OCI-LY7 (cell line): ENCODE measurements around the gene GPR146. TPM values are rescaled to one million over a fixed set of nuclear protein-coding genes. Genes with fewer than 3 reads are reported as not detected.

ENCODE experiments used
- Bru-seq: library from RNA; stranded (reverse); fragments of 400-500 nt; gene quantifications from one replicate; lab custom pipeline; 2021; lab: Mats Ljungman, UMichigan
- BruChase-seq, 2 experiments: library from RNA; stranded (reverse); fragments of 400-500 nt; gene quantifications; one replicate each; lab custom pipeline; 2021; lab: Mats Ljungman, UMichigan
- BruUV-seq: library from RNA; stranded (reverse); fragments of 400-500 nt; replicated peaks from 2 replicates; lab custom pipeline; 2021; lab: Mats Ljungman, UMichigan
- CTCF ChIA-PET: fragments of 300-600 bp; sonication (Branson Sonifier 250); formaldehyde crosslinking; loops from one replicate; lab custom pipeline; 2022; ENCODE audit warnings: antibody characterized with exemption; ENCODE audit not compliant: unreplicated experiment; lab: Charles Lee
- POLR2A ChIA-PET: fragments of 300-600 bp; sonication (Branson Sonifier 250); formaldehyde crosslinking; loops from one replicate; lab custom pipeline; 2022; ENCODE audit warnings: antibody characterized with exemption; lab: Charles Lee
- DNase-seq: peaks from one replicate; pipeline ENCODE4 v3.0.0-alpha.2; 2015; ENCODE audit warnings: low spot score
- H2AFZ ChIP-seq: fragments of 200-600 bp; sonication (generic), shearing (Covaris generic); 2 replicates; pipeline ENCODE4 v1.6.1; 2014; ENCODE audit warnings: mild to moderate bottlenecking, antibody characterized with exemption, low read length, moderate library complexity
- H3K27ac ChIP-seq: fragments of 200-600 bp; sonication (generic); 2 replicates; pipeline ENCODE4 v1.5.1; 2014; ENCODE audit warnings: mixed run types, low read depth, mild to moderate bottlenecking, moderate library complexity, low read length, inconsistent platforms; ENCODE audit not compliant: poor library complexity, severe bottlenecking
- H3K36me3 ChIP-seq: fragments of 200-600 bp; sonication (generic); 2 replicates; pipeline ENCODE4 v1.6.1; 2014; ENCODE audit warnings: mild to moderate bottlenecking, antibody characterized with exemption, low read length, moderate library complexity, mixed read lengths; ENCODE audit not compliant: insufficient read depth
- H3K4me1 ChIP-seq: fragments of 200-600 bp; sonication (generic); 2 replicates; pipeline ENCODE4 v1.5.1; 2014; ENCODE audit warnings: mild to moderate bottlenecking, low read length; ENCODE audit not compliant: insufficient read depth, poor library complexity, severe bottlenecking
- H3K4me2 ChIP-seq: fragments of 200-600 bp; sonication (generic); 2 replicates; pipeline ENCODE4 v1.6.1; 2014; ENCODE audit warnings: mild to moderate bottlenecking, low read length
- H3K4me3 ChIP-seq: fragments of 200-600 bp; sonication (generic); 2 replicates; pipeline ENCODE4 v1.5.1; 2014; ENCODE audit warnings: mild to moderate bottlenecking, low read depth, low read length; ENCODE audit not compliant: poor library complexity, severe bottlenecking
- H3K79me2 ChIP-seq: fragments of 200-600 bp; sonication (generic); 2 replicates; pipeline ENCODE4 v1.6.1; 2016; ENCODE audit warnings: low read depth, mild to moderate bottlenecking, low read length, moderate library complexity, mixed read lengths; ENCODE audit not compliant: insufficient read depth
- H3K9me2 ChIP-seq: fragments of 200-600 bp; sonication (generic); 2 replicates; pipeline ENCODE4 v1.6.1; 2016; ENCODE audit warnings: mild to moderate bottlenecking, low read length, mixed read lengths; ENCODE audit not compliant: insufficient read depth
- H3K9me3 ChIP-seq: fragments of 200-600 bp; sonication (generic); 2 replicates; pipeline ENCODE4 v1.6.1; 2014; ENCODE audit warnings: mild to moderate bottlenecking, mixed run types, low read length, mixed read lengths
- H4K20me1 ChIP-seq: fragments of 200-600 bp; sonication (generic); 2 replicates; pipeline ENCODE4 v1.6.1; 2014; ENCODE audit warnings: mild to moderate bottlenecking, antibody characterized with exemption, low read length, moderate library complexity, mixed read lengths; ENCODE audit not compliant: insufficient read depth
- EZH2phosphoT487 ChIP-seq: fragments of 200-600 bp; sonication (generic); IDR thresholded peaks from 2 replicates; pipeline ENCODE4 v1.6.1; 2018; ENCODE audit warnings: low read depth, borderline replicate concordance, mild to moderate bottlenecking, mixed run types, antibody characterized with exemption, low read length, moderate library complexity, mixed read lengths
- intact Hi-C: fragments of 100-400 bp; cut with micrococcal nuclease; formaldehyde crosslinking; loops from one replicate; pipeline ENCODE4 v1.10.0; 2022; ENCODE audit not compliant: unreplicated experiment
- long read RNA-seq: library from polyadenylated mRNA; stranded (forward); transcript quantifications from one replicate; pipeline ENCODE4 v2.0.0, GENCODE V29; 2022
- total RNA-seq, 2 experiments: library from RNA; depleted of rRNA in 1 of 2; stranded (reverse); fragments of >200 nt in 1 of 2; shearing (Covaris generic) in 1 of 2; gene quantifications; 2 replicates each; pipeline ENCODE4 v1.2.3, GENCODE V29; 2014 to 2022
- TF ChIP-seq, protein P1 (sequence below): fragments of 200-600 bp; sonication (generic); conservative IDR thresholded peaks from 2 replicates; pipeline ENCODE4 v1.5.1; 2014; ENCODE audit warnings: mild to moderate bottlenecking, antibody characterized with exemption, low read length, moderate library complexity, mixed read lengths

The GPR146 gene, protein sequence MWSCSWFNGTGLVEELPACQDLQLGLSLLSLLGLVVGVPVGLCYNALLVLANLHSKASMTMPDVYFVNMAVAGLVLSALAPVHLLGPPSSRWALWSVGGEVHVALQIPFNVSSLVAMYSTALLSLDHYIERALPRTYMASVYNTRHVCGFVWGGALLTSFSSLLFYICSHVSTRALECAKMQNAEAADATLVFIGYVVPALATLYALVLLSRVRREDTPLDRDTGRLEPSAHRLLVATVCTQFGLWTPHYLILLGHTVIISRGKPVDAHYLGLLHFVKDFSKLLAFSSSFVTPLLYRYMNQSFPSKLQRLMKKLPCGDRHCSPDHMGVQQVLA
- total RNA-seq (2014; rRNA removed; shearing (Covaris generic)) (0.62 and 0.95 TPM in 2 replicates), total RNA-seq (2022) (0.77 and 3.3 TPM in 2 replicates), Bru-seq, nascent RNA (not detected), BruChase-seq, experiment 1, labeled RNA remaining after a 6-hour chase (not detected), BruChase-seq, experiment 2, labeled RNA remaining after a 2-hour chase (percentile 22 among the genes with signal in this experiment)
- long read RNA-seq, partial matches to known transcripts: 0 of 3 reads
- long read RNA-seq, other reads (novel, unspliced or antisense): 0 of 3 reads

GRCh38 chr7:1044189-1045068, at the start of gene GPR146:
Gene GPR146 (plus strand): TSS chr7:1044546. CDS start chr7:1057516, 12,970 bp downstream.
- no peaks in the 10 kb centered on the region for H3K36me3 ChIP-seq
- no TSS peak for BruUV-seq
- no peaks in the 10 kb centered on the region for H3K79me2 ChIP-seq
- peak within 1 kb of the TSS; percentile 8; the same call in 1 of the 2 replicates for H2AFZ ChIP-seq
- H3K4me2 ChIP-seq: peak within 1 kb of the TSS; percentile 93
- no peaks in the 10 kb centered on the region for H3K9me2 ChIP-seq
- no peaks in the 10 kb centered on the region for H4K20me1 ChIP-seq
- intact Hi-C loops: loop anchor here (2.0 kb wide), 1 partner anchor 18 kb away; no protein-coding TSS in a partner anchor
- H3K4me1 ChIP-seq: peaks cover 15% of the 10 kb centered on the region
- no peak for TF ChIP-seq EZH2phosphoT487
- TF ChIP-seq, protein P1, sequence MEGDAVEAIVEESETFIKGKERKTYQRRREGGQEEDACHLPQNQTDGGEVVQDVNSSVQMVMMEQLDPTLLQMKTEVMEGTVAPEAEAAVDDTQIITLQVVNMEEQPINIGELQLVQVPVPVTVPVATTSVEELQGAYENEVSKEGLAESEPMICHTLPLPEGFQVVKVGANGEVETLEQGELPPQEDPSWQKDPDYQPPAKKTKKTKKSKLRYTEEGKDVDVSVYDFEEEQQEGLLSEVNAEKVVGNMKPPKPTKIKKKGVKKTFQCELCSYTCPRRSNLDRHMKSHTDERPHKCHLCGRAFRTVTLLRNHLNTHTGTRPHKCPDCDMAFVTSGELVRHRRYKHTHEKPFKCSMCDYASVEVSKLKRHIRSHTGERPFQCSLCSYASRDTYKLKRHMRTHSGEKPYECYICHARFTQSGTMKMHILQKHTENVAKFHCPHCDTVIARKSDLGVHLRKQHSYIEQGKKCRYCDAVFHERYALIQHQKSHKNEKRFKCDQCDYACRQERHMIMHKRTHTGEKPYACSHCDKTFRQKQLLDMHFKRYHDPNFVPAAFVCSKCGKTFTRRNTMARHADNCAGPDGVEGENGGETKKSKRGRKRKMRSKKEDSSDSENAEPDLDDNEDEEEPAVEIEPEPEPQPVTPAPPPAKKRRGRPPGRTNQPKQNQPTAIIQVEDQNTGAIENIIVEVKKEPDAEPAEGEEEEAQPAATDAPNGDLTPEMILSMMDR: peak; percentile 80
- H3K4me3 ChIP-seq: peak within 1 kb of the TSS; percentile 70
- CTCF ChIA-PET: interaction anchor here (1.2 kb wide), 1 partner anchor 19 kb away, joined by 3 read pairs; no protein-coding TSS in a partner anchor
- peak within 1 kb of the TSS; percentile 49 for H3K27ac ChIP-seq
- POLR2A ChIA-PET: interaction anchor here (0.6 to 1.9 kb wide), 2 partner anchors 18 to 74 kb away, joined by 4 to 6 read pairs; no protein-coding TSS in a partner anchor
- DNase-seq: peak; percentile 93
- no peaks in the 10 kb centered on the region for H3K9me3 ChIP-seq

DNA sequence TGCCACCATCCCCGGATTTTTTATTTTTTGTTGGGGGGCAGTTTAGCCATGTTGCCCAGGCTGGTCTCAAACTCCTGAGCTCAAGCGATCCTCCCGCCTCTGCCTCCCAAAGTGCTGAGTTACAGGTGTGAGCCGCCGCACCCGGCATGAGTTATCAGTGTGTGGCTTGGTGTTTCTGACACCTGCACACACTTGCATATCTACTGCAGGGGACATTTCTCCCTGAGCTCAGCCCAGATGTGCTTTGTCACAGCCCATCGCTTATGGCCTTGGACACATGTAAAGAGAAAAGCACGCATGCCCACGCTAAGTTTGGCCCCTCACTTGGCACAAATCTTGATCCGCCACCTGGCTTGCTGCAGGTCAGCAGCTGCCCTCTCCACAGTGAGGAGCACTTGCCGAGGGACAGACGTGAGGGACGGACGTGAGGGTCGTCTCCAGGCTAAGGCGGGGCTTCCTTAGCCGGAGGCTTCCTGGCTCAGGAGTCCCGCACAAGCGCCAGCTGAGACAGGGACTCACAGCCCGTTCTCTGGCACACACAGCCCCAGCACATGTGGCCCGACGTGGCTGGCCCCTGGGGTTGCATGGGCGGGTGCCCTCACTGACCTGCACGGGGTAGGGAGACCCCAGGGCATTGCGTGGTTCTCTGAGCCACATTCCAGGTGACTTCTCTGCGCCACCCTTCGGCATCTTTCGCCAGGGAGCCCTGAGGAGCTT, 49.6 kb upstream of the GPR146 start:
- Histone ChIP-seq H3K36me3 (peaks cover 19% of the 10 kb centered on the region; the same call in 1 of the 2 replicates), H3K79me2 (no peaks in the 10 kb centered on the region), H3K27ac (no peak overlapping the region), H3K4me3 (no peak overlapping the region), H3K9me3 (no peaks in the 10 kb centered on the region), H3K9me2 (no peaks in the 10 kb centered on the region), H4K20me1 (no peaks in the 10 kb centered on the region), H3K4me2 (peak overlapping the region; percentile 30; the same call in 1 of the 2 replicates), H3K4me1 (peaks cover 32% of the 10 kb centered on the region), H2AFZ (no peak overlapping the region)
- no TSS peak for BruUV-seq
- no peak for TF ChIP-seq EZH2phosphoT487
- TF ChIP-seq, protein P1: no peak
- peak; percentile 62 for DNase-seq
- intact Hi-C loops: loop anchor here (5.0 kb wide), 2 partner anchors 148 to 672 kb away; no protein-coding TSS in a partner anchor
- ChIA-PET CTCF (interaction anchor here (1.5 to 2.7 kb wide), 3 partner anchors 30 to 181 kb away, joined by 5 to 12 read pairs (median 8); no protein-coding TSS in a partner anchor), POLR2A (interaction anchor here (0.9 to 1.9 kb wide), 3 partner anchors 10 to 71 kb away, joined by 3 to 5 read pairs (median 3); no protein-coding TSS in a partner anchor)
